GM12891 (cell line): Measurements from ENCODE around the gene AIMP2.
"Not testable (repeated sequence)": the region's sequence is repeated elsewhere in the genome, so short reads cannot be mapped to it uniquely, and the experiment has no call there.

Source experiments
- POLR2A ChIP-seq: IDR thresholded peaks from 2 replicates; pipeline ENCODE4 v1.6.1; 2011; ENCODE audit warnings: low read depth, low read length, control low read depth
- POLR2AphosphoS5 ChIP-seq: IDR thresholded peaks from 2 replicates; pipeline ENCODE4 v1.6.1; 2011; ENCODE audit warnings: low read depth, low read length, control low read depth
- POU2F2 ChIP-seq: IDR thresholded peaks from 2 replicates; pipeline ENCODE4 v1.6.1; 2011; ENCODE audit warnings: low read depth, mild to moderate bottlenecking, control low read depth, low read length, moderate library complexity
- SPI1 ChIP-seq: IDR thresholded peaks from 2 replicates; pipeline ENCODE4 v1.6.1; 2011; ENCODE audit warnings: low read depth, low read length, control low read depth
- TAF1 ChIP-seq: IDR thresholded peaks from 2 replicates; pipeline ENCODE4 v1.6.1; 2011; ENCODE audit warnings: low read depth, low read length, control low read depth

DNA sequence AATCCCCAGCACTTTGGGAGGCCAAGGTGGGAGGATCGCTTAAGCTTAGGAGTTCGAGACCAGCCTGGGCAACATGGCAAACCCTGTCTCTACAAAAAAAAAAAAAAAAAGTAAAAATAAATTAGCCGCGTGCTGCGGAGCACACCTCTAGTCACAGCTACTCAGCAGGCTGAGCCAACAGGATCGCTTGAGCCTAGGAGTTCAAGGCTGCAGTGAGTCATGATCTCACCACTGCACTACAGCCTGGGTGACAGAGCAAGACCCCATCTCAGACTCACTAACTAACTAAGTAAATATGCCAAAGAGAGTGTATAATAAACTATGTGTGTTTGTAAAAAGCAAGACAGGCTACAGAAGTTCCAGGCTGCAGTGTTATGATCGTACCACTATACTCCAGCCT is 45.3 kb upstream of the AIMP2 start:
- TF ChIP-seq TAF1, POLR2AphosphoS5, POLR2A, POU2F2, SPI1: not testable (repeated sequence)
